Endodermal cell (in vitro differentiated cells): ENCODE results near the gene RAE1. TPM values are rescaled to one million over a fixed set of nuclear protein-coding genes. Genes with fewer than 3 reads are reported as not detected.

Experiments used
- DNase-seq: peaks from one replicate; pipeline ENCODE4 v3.0.0-alpha.2; 2017
- H3K27ac ChIP-seq: 2 replicates; pipeline ENCODE4 v1.5.1; 2013; ENCODE audit warnings: mild to moderate bottlenecking, low read depth, low read length, moderate library complexity
- H3K27me3 ChIP-seq: 2 replicates; pipeline ENCODE4 v1.6.1; 2013; ENCODE audit warnings: mild to moderate bottlenecking, low read length, moderate library complexity; ENCODE audit not compliant: insufficient read depth, control insufficient read depth, poor library complexity, severe bottlenecking
- H3K36me3 ChIP-seq: 2 replicates; pipeline ENCODE4 v1.7.0; 2013; ENCODE audit warnings: mild to moderate bottlenecking, low read length, moderate library complexity; ENCODE audit not compliant: control insufficient read depth, insufficient read depth
- H3K4me1 ChIP-seq: one replicate; pipeline ENCODE4 v1.7.0; 2013; ENCODE audit warnings: low read length; ENCODE audit not compliant: control insufficient read depth, insufficient read depth
- H3K4me3 ChIP-seq: 2 replicates; pipeline ENCODE4 v1.5.1; 2013; ENCODE audit warnings: mild to moderate bottlenecking, low read length, moderate library complexity
- H3K9ac ChIP-seq: 2 replicates; pipeline ENCODE4 v1.6.1; 2013; ENCODE audit warnings: mild to moderate bottlenecking, low read length, moderate library complexity; ENCODE audit not compliant: poor library complexity, severe bottlenecking; ENCODE audit errors: extremely low read depth
- H3K9me3 ChIP-seq: 2 replicates; pipeline ENCODE4 v1.6.1; 2013; ENCODE audit warnings: mild to moderate bottlenecking, low read length, moderate library complexity; ENCODE audit not compliant: control insufficient read depth
- H3K27ac Mint-ChIP-seq: 2 replicates; pipeline ENCODE4 v1.8.0; 2020; ENCODE audit warnings: mixed read lengths
- H3K27me3 Mint-ChIP-seq: 2 replicates; pipeline ENCODE4 v1.8.0; 2021; ENCODE audit warnings: mild to moderate bottlenecking, mixed read lengths; ENCODE audit not compliant: insufficient read depth
- H3K36me3 Mint-ChIP-seq: 2 replicates; pipeline ENCODE4 v1.8.0; 2020; ENCODE audit warnings: low read depth, mixed read lengths
- H3K4me1 Mint-ChIP-seq: 2 replicates; pipeline ENCODE4 v1.8.0; 2020; ENCODE audit warnings: mixed read lengths
- H3K4me3 Mint-ChIP-seq: 2 replicates; pipeline ENCODE4 v1.8.0; 2020; ENCODE audit warnings: mild to moderate bottlenecking, moderate library complexity, mixed read lengths
- H3K9me3 Mint-ChIP-seq: 2 replicates; pipeline ENCODE4 v1.8.0; 2020; ENCODE audit warnings: mild to moderate bottlenecking, mixed read lengths
- WGBS, 2 experiments: methylation state at CpG; one replicate each; pipeline versions ENCODE4 v1.1.5 to v1.1.7; 2013; ENCODE audit warnings: missing lambda C conversion rate in 2 of 2, mixed read lengths in 1 of 2; ENCODE audit not compliant: insufficient coverage in 1 of 2, insufficient read length in 1 of 2; 5-methylcytosine and 5-hydroxymethylcytosine counted together
- total RNA-seq, 2 donors: library from RNA; stranded (reverse); fragmentation: NEBNext Ultra II Directional in 1 of 2; extraction: Animal tissue kit (Norgen Biotek cat#: 25700) in 1 of 2; gene quantifications; 2 replicates in 1 of 2; 3 replicates in 1 of 2; pipeline ENCODE4 v1.2.1, GENCODE V29; 2021
- TF ChIP-seq, protein P1 (sequence below): fragments of 200-600 bp; sonication (generic); conservative IDR thresholded peaks from 2 replicates; pipeline ENCODE4 v1.5.0; 2021; ENCODE audit warnings: antibody characterized with exemption, mild to moderate bottlenecking

Gene RAE1
- total RNA-seq, 2 donors from 2014 or later: 41.2 to 43.8 TPM

DNA sequence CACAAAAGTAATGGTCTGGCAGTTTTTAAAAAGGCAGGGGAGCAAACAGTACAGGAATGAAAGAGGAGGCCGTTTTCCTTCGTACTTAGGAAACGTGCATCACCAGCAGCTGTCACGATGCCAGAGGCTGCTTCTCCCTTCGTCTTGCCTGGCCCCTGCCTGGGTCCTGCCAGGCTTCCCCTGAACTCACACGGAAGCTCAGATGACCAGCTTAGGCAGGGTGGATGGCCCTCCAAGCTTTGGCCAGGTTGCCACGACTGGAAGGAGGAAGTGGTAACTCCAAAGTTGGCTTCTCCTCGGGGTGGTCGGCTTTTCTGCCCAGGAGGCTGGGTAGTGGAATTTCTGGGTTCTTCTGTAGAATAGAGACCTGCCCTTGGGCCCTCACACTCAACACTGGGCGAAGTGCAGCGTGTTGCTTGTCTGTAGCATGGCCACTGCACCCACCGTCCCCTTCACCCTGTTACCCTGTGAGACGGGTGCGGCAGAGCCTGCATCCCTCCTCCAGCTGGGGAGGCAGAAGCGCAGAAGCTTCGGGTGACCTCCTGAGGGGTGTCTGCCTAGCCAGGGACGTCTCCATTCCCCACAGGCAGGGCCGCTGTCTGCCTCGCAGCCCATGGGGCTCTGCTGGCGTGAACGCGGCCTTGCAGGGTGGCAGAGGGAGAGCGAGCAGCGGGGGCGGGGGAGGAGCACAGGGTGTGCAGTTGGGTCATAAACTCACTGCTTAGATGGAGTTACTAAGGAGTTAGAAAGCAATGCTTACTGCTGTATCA, 21.7 kb downstream of the RAE1 start:
- no peaks in the 10 kb centered on the region for H3K4me1 Mint-ChIP-seq
- TF ChIP-seq, protein P1, sequence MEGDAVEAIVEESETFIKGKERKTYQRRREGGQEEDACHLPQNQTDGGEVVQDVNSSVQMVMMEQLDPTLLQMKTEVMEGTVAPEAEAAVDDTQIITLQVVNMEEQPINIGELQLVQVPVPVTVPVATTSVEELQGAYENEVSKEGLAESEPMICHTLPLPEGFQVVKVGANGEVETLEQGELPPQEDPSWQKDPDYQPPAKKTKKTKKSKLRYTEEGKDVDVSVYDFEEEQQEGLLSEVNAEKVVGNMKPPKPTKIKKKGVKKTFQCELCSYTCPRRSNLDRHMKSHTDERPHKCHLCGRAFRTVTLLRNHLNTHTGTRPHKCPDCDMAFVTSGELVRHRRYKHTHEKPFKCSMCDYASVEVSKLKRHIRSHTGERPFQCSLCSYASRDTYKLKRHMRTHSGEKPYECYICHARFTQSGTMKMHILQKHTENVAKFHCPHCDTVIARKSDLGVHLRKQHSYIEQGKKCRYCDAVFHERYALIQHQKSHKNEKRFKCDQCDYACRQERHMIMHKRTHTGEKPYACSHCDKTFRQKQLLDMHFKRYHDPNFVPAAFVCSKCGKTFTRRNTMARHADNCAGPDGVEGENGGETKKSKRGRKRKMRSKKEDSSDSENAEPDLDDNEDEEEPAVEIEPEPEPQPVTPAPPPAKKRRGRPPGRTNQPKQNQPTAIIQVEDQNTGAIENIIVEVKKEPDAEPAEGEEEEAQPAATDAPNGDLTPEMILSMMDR: no peak
- WGBS, 2 experiments: 94 to 98% methylated on average over 19 to 25 of the region's 25 CpGs
- H3K27me3 Mint-ChIP-seq: no peaks in the 10 kb centered on the region
- peak; percentile 35 for DNase-seq
- Histone ChIP-seq H3K4me3 (no peak overlapping the region), H3K4me1 (no peaks in the 10 kb centered on the region), H3K9me3 (no peaks in the 10 kb centered on the region), H3K9ac (no peak overlapping the region), H3K27ac (no peak overlapping the region), H3K36me3 (peaks cover 91% of the 10 kb centered on the region), H3K27me3 (no peaks in the 10 kb centered on the region)
- no peak overlapping the region for H3K4me3 Mint-ChIP-seq
- peaks cover 83% of the 10 kb centered on the region for H3K36me3 Mint-ChIP-seq
- H3K9me3 Mint-ChIP-seq: no peaks in the 10 kb centered on the region
- H3K27ac Mint-ChIP-seq: no peak overlapping the region

GRCh38 chr20:57374343-57374930, 23.4 kb downstream of the RAE1 start:
- Histone ChIP-seq H3K4me1 (no peaks in the 10 kb centered on the region), H3K9ac (no peak overlapping the region), H3K36me3 (peaks cover 88% of the 10 kb centered on the region), H3K9me3 (no peaks in the 10 kb centered on the region), H3K27me3 (no peaks in the 10 kb centered on the region), H3K4me3 (no peak overlapping the region), H3K27ac (no peak overlapping the region)
- H3K27ac Mint-ChIP-seq: peak overlapping the region; percentile 62
- H3K4me1 Mint-ChIP-seq: no peaks in the 10 kb centered on the region
- H3K36me3 Mint-ChIP-seq: peaks cover 81% of the 10 kb centered on the region
- no peak for DNase-seq
- WGBS, 2 experiments: 88 to 89% methylated on average over 10 to 12 of the region's 12 CpGs
- H3K27me3 Mint-ChIP-seq: no peaks in the 10 kb centered on the region
- no peaks in the 10 kb centered on the region for H3K9me3 Mint-ChIP-seq
- TF ChIP-seq, protein P1: no peak
- H3K4me3 Mint-ChIP-seq: no peak overlapping the region

DNA sequence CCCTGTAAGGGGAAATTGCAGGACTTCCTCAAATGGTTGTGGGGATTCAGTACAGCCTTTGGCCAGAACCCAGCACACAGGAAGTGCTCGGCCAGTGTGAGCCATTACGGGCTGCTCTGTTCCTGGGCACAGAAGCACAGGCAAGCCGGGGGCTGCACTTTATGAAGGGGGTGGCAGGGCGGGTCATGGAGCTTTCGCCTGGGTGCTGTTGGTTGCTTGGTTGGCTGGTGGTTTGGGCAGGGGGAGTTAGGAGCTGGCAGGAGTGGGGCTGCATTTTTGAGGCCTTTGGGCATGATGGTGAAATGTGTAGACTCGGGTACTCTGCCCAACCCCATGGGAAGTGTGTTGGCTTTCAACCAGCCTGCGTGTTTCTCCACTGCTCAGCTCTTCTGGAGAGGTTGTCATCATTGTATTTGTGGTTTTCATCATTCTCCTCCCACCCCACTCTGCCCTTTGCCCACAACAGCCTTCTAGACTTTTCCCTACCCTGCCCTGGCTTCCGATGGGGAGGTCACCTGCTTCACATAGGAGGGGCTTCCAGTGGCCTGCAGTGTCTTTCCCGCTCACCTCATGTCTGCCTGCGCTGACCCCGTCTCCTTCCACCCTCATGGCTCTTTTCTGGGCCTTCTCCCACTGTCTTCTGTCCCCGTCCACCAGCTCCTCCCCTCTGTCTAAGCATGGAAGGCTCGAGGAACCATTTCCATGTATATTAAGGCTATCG, 24.0 kb downstream of the RAE1 start:
- no peaks in the 10 kb centered on the region for H3K4me1 Mint-ChIP-seq
- Histone ChIP-seq H3K4me3 (no peak overlapping the region), H3K36me3 (peaks cover 87% of the 10 kb centered on the region), H3K4me1 (no peaks in the 10 kb centered on the region), H3K27ac (no peak overlapping the region), H3K27me3 (no peaks in the 10 kb centered on the region), H3K9ac (no peak overlapping the region), H3K9me3 (no peaks in the 10 kb centered on the region)
- WGBS, 2 experiments: 96 to 99% methylated on average over 10 to 14 of the region's 14 CpGs
- H3K36me3 Mint-ChIP-seq: peaks cover 79% of the 10 kb centered on the region
- TF ChIP-seq, protein P1: no peak
- no peak for DNase-seq
- H3K9me3 Mint-ChIP-seq: no peaks in the 10 kb centered on the region
- H3K4me3 Mint-ChIP-seq: no peak overlapping the region
- H3K27ac Mint-ChIP-seq: peak overlapping the region; percentile 59
- no peaks in the 10 kb centered on the region for H3K27me3 Mint-ChIP-seq
